NCI-H2171 (cell line): ENCODE data around the gene STRA8.

ENCODE experiments used
- DNase-seq: peaks from one replicate; lab custom pipeline; 2025; lab: John Stamatoyannopoulos, UW

Gene STRA8

GRCh38 chr7:135238112-135238744 lies 4.6 kb downstream of the STRA8 start:
- no peak for DNase-seq

- DNase-seq, result no peak
Measured at GRCh38 chr7:135239263-135239662, 5.6 kb downstream of the STRA8 start.

GRCh38 chr7:135240441-135240840 lies 6.8 kb downstream of the STRA8 start:
- DNase-seq, result no peak

- no peak for DNase-seq
Measured at GRCh38 chr7:135242096-135242684, 8.6 kb downstream of the STRA8 start.

GRCh38 chr7:135245226-135246190 lies 11.9 kb downstream of the STRA8 start:
- no peak for DNase-seq

GRCh38 chr7:135246191-135246825 lies 12.7 kb downstream of the STRA8 start:
- DNase-seq, result no peak

GRCh38 chr7:135247746-135248471 lies 14.3 kb downstream of the STRA8 start:
- DNase-seq, result no peak

GRCh38 chr7:135248546-135248945 lies 14.9 kb downstream of the STRA8 start:
- DNase-seq, result no peak

- no peak for DNase-seq
Measured at GRCh38 chr7:135251496-135252391, 18.1 kb downstream of the STRA8 start.

GRCh38 chr7:135253851-135254771 lies 20.5 kb downstream of the STRA8 start:
- no peak for DNase-seq

GRCh38 chr7:135257790-135258189 lies 24.2 kb downstream of the STRA8 start:
- DNase-seq, result no peak

GRCh38 chr7:135258585-135258984 lies 24.9 kb downstream of the STRA8 start:
- DNase-seq, result no peak

- no peak for DNase-seq
Measured at GRCh38 chr7:135259702-135260101, 26.1 kb downstream of the STRA8 start.

- no peak for DNase-seq
Measured at GRCh38 chr7:135260470-135260869, 26.8 kb downstream of the STRA8 start.

- no peak for DNase-seq
Measured at GRCh38 chr7:135260930-135261721, 27.5 kb downstream of the STRA8 start.

GRCh38 chr7:135262623-135263320 lies 29.1 kb downstream of the STRA8 start:
- no peak for DNase-seq

GRCh38 chr7:135263321-135263970 lies 29.8 kb downstream of the STRA8 start:
- DNase-seq, result no peak

GRCh38 chr7:135265637-135266036 lies 32.0 kb downstream of the STRA8 start:
- no peak for DNase-seq
